Neural cell (in vitro differentiated cells): ENCODE data around the gene PUSL1. TPM values are rescaled to one million over a fixed set of nuclear protein-coding genes. Genes with fewer than 3 reads are reported as not detected.
A peak's percentile ranks its signal among the peaks of the same experiment; 100 is the strongest.

Experiments used
- H2AFZ ChIP-seq: fragments of 200-600, 300-800 bp; sonication (generic), shearing (Covaris generic); 2 replicates; pipeline ENCODE4 v1.6.0; 2014; ENCODE audit warnings: low read depth, mild to moderate bottlenecking, antibody characterized with exemption, low read length, moderate library complexity
- H3F3A ChIP-seq: fragments of 200-600 bp; shearing (Covaris generic); 2 replicates; pipeline ENCODE4 v1.6.1; 2016; ENCODE audit warnings: mild to moderate bottlenecking, moderate library complexity, mixed read lengths, antibody characterized with exemption, low read length; ENCODE audit not compliant: insufficient read depth, poor library complexity, severe bottlenecking
- H3K27ac ChIP-seq: fragments of 200-600, 300-800 bp; sonication (generic), shearing (Covaris generic); 2 replicates; pipeline ENCODE4 v1.5.1; 2014; ENCODE audit warnings: mild to moderate bottlenecking, low read length, moderate library complexity
- H3K27me3 ChIP-seq: fragments of 300-800, 200-600 bp; sonication (generic), shearing (Covaris generic); 2 replicates; pipeline ENCODE4 v1.6.0; 2014; ENCODE audit warnings: mild to moderate bottlenecking, low read depth, low read length, moderate library complexity; ENCODE audit not compliant: insufficient read depth
- H3K36me3 ChIP-seq: fragments of 300-800, 200-600 bp; sonication (generic), shearing (Covaris generic); 2 replicates; pipeline ENCODE4 v1.5.1; 2014; ENCODE audit warnings: mild to moderate bottlenecking, antibody characterized with exemption, low read length, moderate library complexity; ENCODE audit not compliant: insufficient read depth
- H3K4me2 ChIP-seq: fragments of 300-800, 200-600 bp; sonication (generic), shearing (Covaris generic); 2 replicates; pipeline ENCODE4 v1.6.0; 2014; ENCODE audit warnings: mild to moderate bottlenecking, low read length
- H3K4me3 ChIP-seq: fragments of 300-800, 200-600 bp; sonication (generic), shearing (Covaris generic); 2 replicates; pipeline ENCODE4 v1.5.1; 2014; ENCODE audit warnings: mild to moderate bottlenecking, low read length, moderate library complexity
- H3K79me2 ChIP-seq: fragments of 200-600 bp; shearing (Covaris generic); replicated peaks from 2 replicates; pipeline ENCODE4 v1.6.0; 2014; ENCODE audit warnings: mild to moderate bottlenecking, low read length, moderate library complexity; ENCODE audit not compliant: insufficient read depth
- H3K9ac ChIP-seq: fragments of 300-800, 200-600 bp; sonication (generic), shearing (Covaris generic); 2 replicates; pipeline ENCODE4 v1.6.1; 2016; ENCODE audit warnings: mild to moderate bottlenecking, low read length, mixed read lengths
- H3K9me2 ChIP-seq: fragments of 200-600 bp; shearing (Covaris generic); 2 replicates; pipeline ENCODE4 v1.6.1; 2016; ENCODE audit warnings: mild to moderate bottlenecking, low read length, mixed read lengths; ENCODE audit not compliant: insufficient read depth
- H3K9me3 ChIP-seq: fragments of 200-600, 300-800 bp; sonication (generic), shearing (Covaris generic); 2 replicates; pipeline ENCODE4 v1.6.1; 2016; ENCODE audit warnings: mild to moderate bottlenecking, mixed run types, low read length, moderate library complexity, mixed read lengths
- H4K20me1 ChIP-seq: fragments of 200-600 bp; shearing (Covaris generic); 2 replicates; pipeline ENCODE4 v1.6.1; 2016; ENCODE audit warnings: mild to moderate bottlenecking, mixed run types; ENCODE audit not compliant: insufficient read depth
- CTCF ChIP-seq: fragments of 450-650 bp; IDR thresholded peaks from 2 replicates; pipeline ENCODE4 v1.5.1; 2014; ENCODE audit warnings: antibody characterized with exemption, mild to moderate bottlenecking, moderate library complexity; ENCODE audit not compliant: poor library complexity, severe bottlenecking
- EP300 ChIP-seq: fragments of 450-650 bp; conservative IDR thresholded peaks from 2 replicates; pipeline ENCODE4 v1.6.1; 2014; ENCODE audit warnings: antibody characterized with exemption, mild to moderate bottlenecking, moderate library complexity; ENCODE audit not compliant: poor library complexity, severe bottlenecking
- EZH2 ChIP-seq: fragments of 200-600, 300-800 bp; shearing (Covaris generic), sonication (generic); IDR thresholded peaks from 2 replicates; pipeline ENCODE4 v1.6.1; 2014; ENCODE audit warnings: antibody characterized with exemption, low read length, borderline replicate concordance, mild to moderate bottlenecking; ENCODE audit not compliant: insufficient read depth, poor library complexity, severe bottlenecking
- MXI1 ChIP-seq: fragments of 450-650 bp; conservative IDR thresholded peaks from 2 replicates; pipeline ENCODE4 v1.6.1; 2014; ENCODE audit warnings: antibody characterized with exemption, mild to moderate bottlenecking; ENCODE audit not compliant: poor library complexity, severe bottlenecking
- POLR2AphosphoS5 ChIP-seq: IDR thresholded peaks from 2 replicates; pipeline ENCODE4 v1.6.1; 2012
- RAD21 ChIP-seq: fragments of 450-650 bp; conservative IDR thresholded peaks from 2 replicates; pipeline ENCODE4 v1.6.1; 2014; ENCODE audit warnings: antibody characterized with exemption, mild to moderate bottlenecking, moderate library complexity
- REST ChIP-seq: IDR thresholded peaks from 2 replicates; pipeline ENCODE4 v1.6.1; 2012; ENCODE audit warnings: borderline replicate concordance
- SMC3 ChIP-seq: fragments of 450-650 bp; conservative IDR thresholded peaks from 2 replicates; pipeline ENCODE4 v1.6.1; 2014; ENCODE audit warnings: antibody characterized with exemption, mild to moderate bottlenecking, moderate library complexity; ENCODE audit not compliant: poor library complexity
- TAF1 ChIP-seq: IDR thresholded peaks from 2 replicates; pipeline ENCODE4 v1.6.1; 2012; ENCODE audit warnings: low read depth
- polyA plus RNA-seq: library from polyadenylated mRNA; depleted of rRNA; stranded (reverse); fragments of >200 nt; gene quantifications from 2 replicates; pipeline ENCODE4 v1.2.3, GENCODE V29; 2014

The PUSL1 gene
- polyA plus RNA-seq, 1 donor from 2014 or later, result 25.0 TPM

- no peak overlapping the region for H2AFZ ChIP-seq
- H3K27me3 ChIP-seq, result no peaks in the 10 kb centered on the region
- H3K27ac ChIP-seq, result no peak overlapping the region
- H3K36me3 ChIP-seq, result no peaks in the 10 kb centered on the region
- TF ChIP-seq MXI1 (no peak), RAD21 (no peak), SMC3 (no peak), TAF1 (no peak), REST (no peak), EP300 (no peak), EZH2 (no peak), POLR2AphosphoS5 (no peak), CTCF (no peak)
- no peak overlapping the region for H3K9ac ChIP-seq
- no peaks in the 10 kb centered on the region for H3K9me3 ChIP-seq
- H3K9me2 ChIP-seq, result no peaks in the 10 kb centered on the region
- peak overlapping the region; percentile 92 for H3K4me3 ChIP-seq
- no peaks in the 10 kb centered on the region for H4K20me1 ChIP-seq
- no peak overlapping the region for H3K4me2 ChIP-seq
- no peaks in the 10 kb centered on the region for H3F3A ChIP-seq
- H3K79me2 ChIP-seq, result peaks cover 24% of the 10 kb centered on the region
These were observed 1.6 kb downstream of the PUSL1 start for GRCh38 chr1:1310109-1310385.

- no peaks in the 10 kb centered on the region for H4K20me1 ChIP-seq
- H3F3A ChIP-seq, result no peaks in the 10 kb centered on the region
- H3K4me2 ChIP-seq, result no peak overlapping the region
- H3K4me3 ChIP-seq, result no peak overlapping the region
- H3K9me2 ChIP-seq, result no peaks in the 10 kb centered on the region
- no peak for TF ChIP-seq RAD21
- TF ChIP-seq SMC3, result no peak
- no peak for TF ChIP-seq REST
- TF ChIP-seq TAF1, result no peak
- TF ChIP-seq MXI1, result no peak
- peaks cover 19% of the 10 kb centered on the region for H3K79me2 ChIP-seq
- no peaks in the 10 kb centered on the region for H3K36me3 ChIP-seq
- H2AFZ ChIP-seq, result no peak overlapping the region
- H3K27ac ChIP-seq, result no peak overlapping the region
- no peaks in the 10 kb centered on the region for H3K27me3 ChIP-seq
- H3K9ac ChIP-seq, result no peak overlapping the region
- no peaks in the 10 kb centered on the region for H3K9me3 ChIP-seq
These were observed 2.2 kb downstream of the PUSL1 start for GRCh38 chr1:1310476-1311053.
